HG03558 (cell line): ENCODE measurements around the gene DLGAP1.
A peak's percentile ranks its signal among the peaks of the same experiment; 100 is the strongest.
"Not testable (repeated sequence)": the region's sequence is repeated elsewhere in the genome, so short reads cannot be mapped to it uniquely, and the experiment has no call there.

Source experiments
- ATAC-seq: cut with Tn5 transposase; IDR thresholded peaks from one replicate; pipeline ENCODE4 v1.9.1; 2021; ENCODE audit warnings: moderate number of reproducible peaks; ENCODE audit not compliant: unreplicated experiment; ENCODE audit errors: extremely low read depth

Gene DLGAP1

GRCh38 chr18:3479978-3480509 is 975.1 kb downstream of the DLGAP1 start:
- no peak for ATAC-seq

- no peak for ATAC-seq
Measured at GRCh38 chr18:3478262-3478978, 976.7 kb downstream of the DLGAP1 start.

GRCh38 chr18:3472681-3473544 is 982.2 kb downstream of the DLGAP1 start:
- no peak for ATAC-seq

DNA sequence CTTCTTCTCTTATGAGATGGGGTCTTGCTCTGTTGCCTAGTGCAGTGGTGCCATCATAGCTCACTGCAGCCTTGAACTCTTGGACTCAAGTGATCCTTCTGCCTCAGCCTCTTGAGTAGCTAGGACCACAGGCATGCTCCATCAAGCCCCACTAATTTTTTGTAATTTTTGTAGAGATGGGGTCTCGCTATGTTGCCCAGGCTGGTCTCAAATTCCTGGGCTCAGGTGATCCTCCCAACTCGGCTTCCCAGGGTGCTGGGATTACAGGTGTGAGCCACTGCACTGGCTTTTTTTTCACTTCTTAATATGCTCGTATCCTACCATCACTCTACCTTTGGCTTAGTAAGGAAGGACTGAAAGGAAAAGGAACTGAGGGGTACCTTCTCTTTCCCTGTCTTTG is 983.0 kb downstream of the DLGAP1 start:
- not testable (repeated sequence) for ATAC-seq

DNA sequence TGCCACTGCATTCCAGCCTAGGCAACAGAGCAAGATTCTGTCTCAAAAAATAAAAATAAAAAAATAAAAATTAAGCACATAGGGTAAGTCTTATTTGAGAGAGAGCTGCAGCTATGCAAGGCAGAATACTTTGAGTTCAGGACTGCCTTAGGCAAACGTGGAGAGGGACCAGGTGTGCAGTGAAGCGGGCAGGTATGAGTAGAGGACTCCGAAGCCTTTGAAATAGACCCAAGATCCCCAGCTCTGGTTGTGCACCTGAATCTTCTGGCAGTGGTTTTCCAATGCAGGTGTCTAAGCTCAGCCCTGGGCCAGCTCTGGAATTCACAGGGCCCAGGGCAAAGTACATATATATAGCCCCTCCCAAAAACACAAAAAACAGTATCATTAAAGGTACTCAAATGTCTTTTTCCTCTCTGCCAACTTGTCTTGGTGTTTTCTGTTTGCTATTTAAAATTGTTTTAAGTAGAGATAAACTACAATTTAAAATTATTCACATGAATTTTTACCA is 983.9 kb downstream of the DLGAP1 start:
- no peak for ATAC-seq

DNA sequence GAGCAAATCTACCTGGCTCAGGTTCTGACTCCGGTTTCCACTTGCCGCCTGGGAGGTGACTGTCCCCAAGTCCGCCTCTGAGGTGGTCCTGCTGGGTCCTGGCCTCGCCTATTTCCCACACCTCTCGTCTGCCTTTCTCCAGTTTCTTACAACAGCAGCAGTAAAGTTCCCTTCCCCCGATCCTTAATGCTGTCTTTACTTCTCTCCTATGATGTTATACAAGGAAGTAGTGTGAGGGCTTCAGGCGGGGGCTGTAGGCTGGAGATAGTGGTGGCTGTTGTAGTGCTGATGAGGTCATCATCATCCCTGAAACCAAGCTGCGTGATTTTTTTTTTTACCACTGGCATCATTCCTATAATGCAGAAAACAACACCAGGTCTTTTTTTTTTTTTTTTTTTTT is 986.3 kb downstream of the DLGAP1 start:
- no peak for ATAC-seq

DNA sequence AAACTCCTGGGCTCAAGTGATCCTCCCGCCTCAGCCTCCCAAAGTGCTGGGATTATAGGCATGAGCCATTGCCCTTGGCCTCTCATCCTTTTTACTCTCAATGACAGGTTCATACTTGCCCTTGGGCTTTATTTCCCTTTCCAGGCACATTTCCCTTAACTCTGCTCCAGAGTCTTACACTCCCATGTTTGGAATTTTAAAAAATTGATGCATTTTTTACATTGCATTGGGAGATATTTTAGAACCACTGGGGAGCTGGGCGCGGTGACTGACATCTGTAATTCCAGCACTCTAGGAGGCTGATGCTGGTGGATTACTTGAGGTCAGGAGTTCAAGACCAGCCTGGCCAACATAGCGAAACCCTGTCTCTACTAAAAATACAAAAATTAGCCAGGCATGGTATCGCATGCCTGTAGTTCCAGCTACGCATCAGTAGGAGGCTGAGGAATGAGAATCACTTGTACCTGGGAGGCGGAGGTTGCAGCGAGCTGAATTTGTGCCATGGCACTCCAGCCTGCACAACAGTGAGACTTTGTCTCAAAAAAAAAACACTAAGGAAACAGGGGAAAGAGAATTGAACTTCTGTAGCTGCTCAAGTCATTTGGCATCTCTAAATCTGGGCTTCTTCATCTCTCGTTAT is 986.9 kb downstream of the DLGAP1 start:
- ATAC-seq, result no peak

DNA sequence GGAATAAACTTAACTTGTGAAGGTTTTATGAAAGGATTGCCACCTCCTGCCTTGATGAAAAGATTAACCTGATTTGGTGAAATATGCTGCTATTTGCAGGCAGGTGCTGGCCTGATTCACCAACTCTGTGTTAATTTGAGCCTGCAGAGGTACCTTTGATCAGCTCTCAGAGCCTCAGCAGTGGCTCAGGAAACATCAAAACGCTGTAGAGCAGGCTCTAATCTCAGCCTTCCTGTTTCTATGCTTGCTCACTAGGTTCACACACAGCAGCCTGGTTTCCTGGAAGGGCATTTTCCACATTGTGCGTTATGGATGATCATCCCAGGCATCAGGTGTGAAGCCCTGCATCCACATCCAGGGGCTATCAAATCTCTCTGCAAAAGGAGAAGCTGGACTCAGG is 988.2 kb downstream of the DLGAP1 start:
- ATAC-seq, result no peak

- ATAC-seq, result no peak
Measured at GRCh38 chr18:3466045-3466444, 989.1 kb downstream of the DLGAP1 start.

- ATAC-seq, result no peak
Measured at GRCh38 chr18:3463051-3463450, 992.1 kb downstream of the DLGAP1 start.

DNA sequence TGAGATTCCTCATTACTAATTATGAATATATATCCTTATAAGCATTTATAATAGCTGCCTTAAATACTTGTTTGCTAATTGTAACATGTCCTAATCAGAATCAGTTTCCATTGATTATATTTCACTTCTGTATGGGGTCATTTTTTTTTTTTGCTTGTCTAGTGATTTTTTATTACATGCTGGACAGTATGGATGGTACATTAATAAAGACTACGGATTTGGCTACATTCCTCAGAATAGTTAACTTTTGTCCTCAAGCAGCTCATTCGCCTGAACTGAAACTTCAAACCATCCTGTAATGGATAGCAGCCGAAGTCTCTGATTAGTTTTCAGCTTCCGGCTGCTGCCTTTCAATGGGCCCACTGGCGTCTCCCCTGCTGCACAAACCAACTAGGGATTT is 993.4 kb downstream of the DLGAP1 start:
- no peak for ATAC-seq

DNA sequence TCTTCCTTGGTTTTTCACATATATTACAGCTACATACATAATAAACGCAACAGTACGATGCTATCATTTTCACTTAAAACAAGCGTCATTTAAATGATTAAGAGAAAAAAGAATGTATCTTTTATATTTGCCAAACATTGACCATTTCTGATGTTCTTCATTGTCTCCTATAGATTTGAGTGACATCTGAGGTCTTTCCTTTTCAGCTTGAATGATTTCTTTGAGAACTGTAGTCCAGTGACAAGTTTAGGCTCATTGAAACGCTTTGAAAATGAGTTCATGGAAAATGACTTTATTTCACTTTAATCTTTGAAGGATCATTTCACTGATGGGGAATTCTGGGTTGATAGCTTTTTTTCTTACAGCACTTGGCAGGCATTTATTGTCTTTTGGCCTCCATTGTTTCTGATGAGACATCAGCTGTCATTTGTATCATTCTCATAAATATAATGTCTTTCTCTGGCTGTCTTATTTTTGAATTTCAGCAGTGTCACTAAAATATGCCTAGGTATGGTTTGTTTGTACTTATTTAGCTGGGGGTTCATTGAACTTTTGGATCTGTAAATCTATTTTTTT is 994.2 kb downstream of the DLGAP1 start:
- no peak for ATAC-seq

GRCh38 chr18:3458952-3459853 is 995.9 kb downstream of the DLGAP1 start:
- ATAC-seq, result peak; percentile 42

GRCh38 chr18:3458378-3458777 is 996.7 kb downstream of the DLGAP1 start:
- ATAC-seq, result no peak

- ATAC-seq, result no peak
Measured at GRCh38 chr18:3457261-3457724, 997.8 kb downstream of the DLGAP1 start.

DNA sequence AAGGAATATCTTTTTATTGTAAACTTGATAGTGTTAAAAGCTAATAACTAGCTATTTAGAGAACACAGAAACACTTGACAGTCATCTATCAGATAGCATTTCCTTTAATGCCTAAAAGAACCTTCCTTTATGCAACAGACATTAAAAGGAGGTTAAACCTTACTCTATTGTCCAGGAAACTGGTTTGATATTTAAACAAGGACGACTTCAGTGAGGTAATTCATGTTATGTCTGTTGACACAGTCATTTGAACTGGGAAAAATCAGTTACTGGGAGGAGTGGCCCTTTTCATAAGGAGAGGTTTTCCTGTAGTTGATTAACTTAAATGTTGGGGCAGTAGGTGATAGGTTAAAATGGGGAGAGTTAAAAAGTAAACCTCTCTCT is 998.4 kb downstream of the DLGAP1 start:
- ATAC-seq, result no peak

- no peak for ATAC-seq
Measured at GRCh38 chr18:3455907-3456685, 999.0 kb downstream of the DLGAP1 start.

DNA sequence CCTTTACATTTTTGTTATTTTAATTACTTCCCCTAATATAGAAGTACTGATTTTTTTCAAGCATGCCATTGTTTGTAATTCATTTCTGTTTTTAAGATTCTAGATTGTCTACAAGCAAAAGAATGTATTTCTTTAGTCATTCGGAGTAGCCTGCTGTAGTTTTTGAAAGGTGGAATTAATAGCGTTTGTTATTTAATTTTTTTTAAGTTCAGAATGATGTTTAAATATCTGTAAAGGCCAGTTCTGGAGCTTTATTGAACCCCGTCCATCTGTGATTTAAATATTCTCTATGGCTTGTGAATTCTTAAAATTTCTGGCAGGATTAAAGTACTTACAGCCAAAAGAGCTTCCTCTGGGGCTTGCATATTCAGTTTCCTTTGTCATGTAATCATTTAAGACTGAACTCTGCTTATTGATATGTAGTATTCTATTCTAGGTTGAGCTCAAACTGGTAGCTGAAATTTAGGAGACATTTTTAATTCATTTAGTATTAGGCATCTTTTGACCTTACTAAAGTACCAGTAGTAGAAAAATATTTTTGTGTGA is 999.9 kb downstream of the DLGAP1 start:
- ATAC-seq, result no peak
